ENCODE results near the gene TGM3.
"Not testable (repeated sequence)": the region's sequence is repeated elsewhere in the genome, so short reads cannot be mapped to it uniquely, and the experiment has no call there.

TGM3 gene

DNA sequence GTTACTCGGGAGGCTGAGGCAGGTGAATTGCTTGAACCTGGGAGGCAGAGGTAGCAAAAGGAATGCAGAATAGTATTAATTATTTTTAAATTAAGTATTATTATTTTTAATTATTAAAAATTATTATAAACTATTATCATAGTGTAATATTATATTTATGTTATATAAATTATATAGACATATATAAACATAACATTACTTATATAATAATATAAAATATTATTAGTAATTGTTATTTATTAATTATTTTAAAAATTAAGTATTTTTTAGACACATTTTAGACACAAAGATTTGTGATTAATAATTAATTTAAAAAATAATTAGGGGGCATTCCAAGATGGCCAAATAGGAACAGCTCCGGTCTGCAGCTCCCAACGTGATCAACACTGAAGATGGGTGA, 31.7 kb upstream of the TGM3 start:
- H3K9me3 ChIP-seq (ENCODE audit: control insufficient read depth, low read length) = no peaks in the 10 kb centered on the region
- H3K23ac ChIP-seq (ENCODE audit: low read length in 2 of 2) = no peak overlapping the region
- H4K91ac ChIP-seq (ENCODE audit: low read length) = no peak overlapping the region
- no peak overlapping the region for H2BK12ac ChIP-seq (ENCODE audit: low read length in 2 of 2)
- no peaks in the 10 kb centered on the region for H3K79me1 ChIP-seq (replicated peaks; ENCODE audit: low read length, poor library complexity, severe bottlenecking)
- no peak overlapping the region for H3K18ac ChIP-seq (ENCODE audit: low read depth in 1 of 2, low read length in 2 of 2)
- no peak overlapping the region for H2BK5ac ChIP-seq (ENCODE audit: low read depth, low read length, poor library complexity, severe bottlenecking)
- 94% methylated on average over 2 of the region's 3 CpGs for WGBS
- no peak overlapping the region for H2AK5ac ChIP-seq (ENCODE audit: low read length, severe bottlenecking)
- no peaks in the 10 kb centered on the region for H3K4me1 ChIP-seq (ENCODE audit: control insufficient read depth, insufficient read depth, low read depth, low read length)
- no peak overlapping the region for H4K8ac ChIP-seq (ENCODE audit: low read length)
- peaks cover 0 to 4% of the 10 kb centered on the region in 2 experiments for H3K27me3 ChIP-seq (ENCODE audit: control insufficient read depth in 1 of 2, insufficient read depth in 1 of 2, low read length in 2 of 2)
- H3K4ac ChIP-seq (ENCODE audit: low read depth in 1 of 2, low read length in 2 of 2) = no peak overlapping the region
- no peak overlapping the region for H2AFZ ChIP-seq (ENCODE audit: low read depth, low read length)
- H3K27ac ChIP-seq (ENCODE audit: low read length, poor library complexity, severe bottlenecking) = no peak overlapping the region
- no peak overlapping the region for H3K4me2 ChIP-seq (ENCODE audit: low read length, poor library complexity, severe bottlenecking)
- no peak overlapping the region for H3K4me3 ChIP-seq (ENCODE audit: insufficient read depth in 1 of 2, low read depth in 1 of 2, low read length in 2 of 2)
- DNase-seq = no peak
- no peak overlapping the region for H2BK120ac ChIP-seq (ENCODE audit: low read depth, low read length)
- no peaks in the 10 kb centered on the region for H3K36me3 ChIP-seq (ENCODE audit: control insufficient read depth in 1 of 2, insufficient read depth in 2 of 2, low read depth in 1 of 2, low read length in 2 of 2)
- H2BK15ac ChIP-seq (ENCODE audit: low read depth, poor library complexity, severe bottlenecking) = no peak overlapping the region
- H3K9ac ChIP-seq (ENCODE audit: low read length) = no peak overlapping the region
- H3K14ac ChIP-seq (ENCODE audit: low read length in 2 of 2) = no peak overlapping the region

DNA sequence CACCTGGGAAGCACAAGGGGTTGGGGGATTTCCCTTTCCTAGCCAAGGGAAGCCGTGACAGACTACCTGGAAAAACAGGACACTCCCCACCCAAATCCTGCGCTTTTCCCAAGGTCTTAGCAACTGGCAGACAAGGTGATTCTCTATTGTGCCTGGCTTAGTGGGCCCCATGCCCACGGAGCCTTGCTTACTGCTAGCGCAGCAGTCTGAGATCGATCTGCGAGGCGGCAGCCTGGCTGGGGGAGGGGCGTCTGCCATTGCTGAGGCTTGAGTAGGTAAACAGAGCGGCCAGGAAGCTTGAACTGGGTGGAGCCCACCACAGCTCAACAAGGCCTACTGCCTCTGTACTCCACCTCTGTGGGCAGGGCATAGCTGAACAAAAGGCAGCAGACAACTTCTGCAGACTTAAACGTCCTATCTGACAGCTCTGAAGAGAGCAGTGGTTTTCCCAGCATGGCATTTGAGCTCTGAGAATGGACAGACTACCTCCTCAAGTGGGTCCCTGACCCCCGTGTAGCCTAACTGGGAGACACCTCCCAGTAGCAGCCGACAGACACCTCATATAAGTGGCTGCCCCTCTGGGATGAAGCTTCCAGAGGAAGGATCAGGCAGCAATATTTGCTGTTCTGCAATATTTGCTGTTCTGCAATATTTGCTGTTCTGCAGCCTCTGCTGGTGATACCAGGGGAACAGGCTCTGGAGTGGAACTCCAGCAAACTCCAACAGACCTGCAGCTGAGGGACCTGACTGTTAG, 31.0 kb upstream of the TGM3 start:
- H4K8ac ChIP-seq (ENCODE audit: low read length); H3K9me3 ChIP-seq (ENCODE audit: control insufficient read depth, low read length); H3K4me2 ChIP-seq (ENCODE audit: low read length, poor library complexity, severe bottlenecking); H2BK12ac ChIP-seq (ENCODE audit: low read length in 2 of 2); H3K27ac ChIP-seq (ENCODE audit: low read length, poor library complexity, severe bottlenecking); H4K91ac ChIP-seq (ENCODE audit: low read length); H3K4me3 ChIP-seq (ENCODE audit: insufficient read depth in 1 of 2, low read depth in 1 of 2, low read length in 2 of 2); H2BK120ac ChIP-seq (ENCODE audit: low read depth, low read length); H3K14ac ChIP-seq (ENCODE audit: low read length in 2 of 2); H2AFZ ChIP-seq (ENCODE audit: low read depth, low read length); H2AK5ac ChIP-seq (ENCODE audit: low read length, severe bottlenecking); H2BK15ac ChIP-seq (ENCODE audit: low read depth, poor library complexity, severe bottlenecking); H3K4ac ChIP-seq (ENCODE audit: low read depth in 1 of 2, low read length in 2 of 2); H3K79me1 ChIP-seq (replicated peaks; ENCODE audit: low read length, poor library complexity, severe bottlenecking); DNase-seq; H3K27me3 ChIP-seq (ENCODE audit: control insufficient read depth in 1 of 2, insufficient read depth in 1 of 2, low read length in 2 of 2); H3K23ac ChIP-seq (ENCODE audit: low read length in 2 of 2); H3K9ac ChIP-seq (ENCODE audit: low read length); H2BK5ac ChIP-seq (ENCODE audit: low read depth, low read length, poor library complexity, severe bottlenecking); H3K18ac ChIP-seq (ENCODE audit: low read depth in 1 of 2, low read length in 2 of 2); H3K4me1 ChIP-seq (ENCODE audit: control insufficient read depth, insufficient read depth, low read depth, low read length); H3K36me3 ChIP-seq (ENCODE audit: control insufficient read depth in 1 of 2, insufficient read depth in 2 of 2, low read depth in 1 of 2, low read length in 2 of 2): not testable (repeated sequence)
- WGBS = 44% methylated on average over 12 of the region's 12 CpGs

DNA sequence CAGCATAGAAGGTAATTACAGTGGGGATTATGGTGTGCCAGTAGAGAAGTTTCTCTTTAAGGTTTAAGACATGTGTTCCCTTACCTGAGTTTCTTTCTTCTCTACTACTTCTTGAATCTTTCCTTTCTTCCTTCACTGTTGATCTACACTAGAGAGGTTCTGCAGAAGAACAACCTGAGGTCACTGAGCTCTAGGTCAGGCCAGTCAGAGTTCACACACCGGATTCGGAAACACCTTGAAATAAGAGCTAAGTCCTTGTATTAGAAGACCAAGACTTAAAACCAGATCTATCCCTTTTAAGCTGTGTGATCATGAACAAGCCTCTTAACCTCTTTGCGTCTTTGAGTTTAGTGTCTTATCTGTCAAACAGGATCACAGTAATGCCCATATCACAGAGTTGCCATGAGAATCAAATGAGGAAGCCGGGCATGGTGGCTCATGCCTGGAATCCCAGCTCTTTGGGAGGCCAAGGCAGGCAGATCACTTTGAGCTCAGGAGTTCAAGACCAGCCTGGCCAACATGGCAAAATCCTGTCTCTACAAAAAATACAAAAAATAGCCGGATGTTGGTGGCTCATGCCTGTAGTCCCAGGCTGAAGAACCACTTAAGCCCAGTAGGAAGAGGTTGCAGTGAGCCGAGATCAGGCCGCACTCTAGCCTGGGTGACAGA, 22.0 kb upstream of the TGM3 start:
- no peak overlapping the region for H3K23ac ChIP-seq (ENCODE audit: low read length in 2 of 2)
- 86% methylated on average over 7 of the region's 7 CpGs for WGBS
- H2BK12ac ChIP-seq (ENCODE audit: low read length in 2 of 2) = no peak overlapping the region
- H3K4me1 ChIP-seq (ENCODE audit: control insufficient read depth, insufficient read depth, low read depth, low read length) = no peaks in the 10 kb centered on the region
- H3K18ac ChIP-seq (ENCODE audit: low read depth in 1 of 2, low read length in 2 of 2) = no peak overlapping the region
- no peak overlapping the region for H4K91ac ChIP-seq (ENCODE audit: low read length)
- no peak overlapping the region for H3K14ac ChIP-seq (ENCODE audit: low read length in 2 of 2)
- H4K8ac ChIP-seq (ENCODE audit: low read length) = no peak overlapping the region
- no peak for DNase-seq
- no peak overlapping the region for H3K4me2 ChIP-seq (ENCODE audit: low read length, poor library complexity, severe bottlenecking)
- H2AK5ac ChIP-seq (ENCODE audit: low read length, severe bottlenecking) = no peak overlapping the region
- no peak overlapping the region for H3K27ac ChIP-seq (ENCODE audit: low read length, poor library complexity, severe bottlenecking)
- H3K4ac ChIP-seq (ENCODE audit: low read depth in 1 of 2, low read length in 2 of 2) = no peak overlapping the region
- no peaks in the 10 kb centered on the region for H3K79me1 ChIP-seq (replicated peaks; ENCODE audit: low read length, poor library complexity, severe bottlenecking)
- H3K9me3 ChIP-seq (ENCODE audit: control insufficient read depth, low read length) = no peaks in the 10 kb centered on the region
- H3K9ac ChIP-seq (ENCODE audit: low read length) = no peak overlapping the region
- H2BK120ac ChIP-seq (ENCODE audit: low read depth, low read length) = no peak overlapping the region
- H2BK15ac ChIP-seq (ENCODE audit: low read depth, poor library complexity, severe bottlenecking) = no peak overlapping the region
- no peak overlapping the region for H2BK5ac ChIP-seq (ENCODE audit: low read depth, low read length, poor library complexity, severe bottlenecking)
- no peak overlapping the region for H3K4me3 ChIP-seq (ENCODE audit: insufficient read depth in 1 of 2, low read depth in 1 of 2, low read length in 2 of 2)
- no peak overlapping the region for H2AFZ ChIP-seq (ENCODE audit: low read depth, low read length)
- no peaks in the 10 kb centered on the region for H3K36me3 ChIP-seq (ENCODE audit: control insufficient read depth in 1 of 2, insufficient read depth in 2 of 2, low read depth in 1 of 2, low read length in 2 of 2)
- H3K27me3 ChIP-seq (ENCODE audit: control insufficient read depth in 1 of 2, insufficient read depth in 1 of 2, low read length in 2 of 2) = peaks cover 3 to 10% of the 10 kb centered on the region in 2 experiments

DNA sequence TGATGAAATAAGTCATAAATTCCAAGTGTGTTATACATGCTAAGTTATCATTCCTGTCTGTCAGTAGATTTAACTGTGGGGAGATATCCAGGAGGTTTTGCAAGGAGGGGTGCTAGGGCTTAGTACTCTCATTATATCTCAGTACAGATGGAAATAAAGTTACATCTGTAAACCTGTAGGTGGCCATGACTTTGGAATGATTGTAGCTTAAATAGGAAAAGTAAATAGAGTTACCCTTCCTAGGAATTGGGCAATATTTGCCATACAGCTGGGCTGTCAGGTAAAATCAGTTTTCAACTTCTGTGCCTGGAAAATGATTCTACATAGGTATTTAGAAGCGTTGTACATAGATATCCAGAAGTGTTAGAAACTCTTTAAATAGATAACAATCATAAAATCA, 19.8 kb upstream of the TGM3 start:
- Histone ChIP-seq H4K8ac (ENCODE audit: low read length) (no peak overlapping the region), H3K27ac (ENCODE audit: low read length, poor library complexity, severe bottlenecking) (no peak overlapping the region), H2BK5ac (ENCODE audit: low read depth, low read length, poor library complexity, severe bottlenecking) (no peak overlapping the region), H3K4me1 (ENCODE audit: control insufficient read depth, insufficient read depth, low read depth, low read length) (no peaks in the 10 kb centered on the region), H3K27me3 (ENCODE audit: control insufficient read depth in 1 of 2, insufficient read depth in 1 of 2, low read length in 2 of 2) (peaks cover 9 to 10% of the 10 kb centered on the region in 2 experiments), H2AFZ (ENCODE audit: low read depth, low read length) (no peak overlapping the region), H4K91ac (ENCODE audit: low read length) (no peak overlapping the region), H3K36me3 (ENCODE audit: control insufficient read depth in 1 of 2, insufficient read depth in 2 of 2, low read depth in 1 of 2, low read length in 2 of 2) (no peaks in the 10 kb centered on the region), H2BK15ac (ENCODE audit: low read depth, poor library complexity, severe bottlenecking) (no peak overlapping the region), H3K9ac (ENCODE audit: low read length) (no peak overlapping the region), H3K4me3 (ENCODE audit: insufficient read depth in 1 of 2, low read depth in 1 of 2, low read length in 2 of 2) (no peak overlapping the region), H3K23ac (ENCODE audit: low read length in 2 of 2) (no peak overlapping the region), H2AK5ac (ENCODE audit: low read length, severe bottlenecking) (no peak overlapping the region), H3K9me3 (ENCODE audit: control insufficient read depth, low read length) (peaks cover 5% of the 10 kb centered on the region), H3K4ac (ENCODE audit: low read depth in 1 of 2, low read length in 2 of 2) (no peak overlapping the region), H3K14ac (ENCODE audit: low read length in 2 of 2) (no peak overlapping the region), H3K4me2 (ENCODE audit: low read length, poor library complexity, severe bottlenecking) (no peak overlapping the region), H3K18ac (ENCODE audit: low read depth in 1 of 2, low read length in 2 of 2) (no peak overlapping the region), H2BK120ac (ENCODE audit: low read depth, low read length) (no peak overlapping the region), H3K79me1 (replicated peaks; ENCODE audit: low read length, poor library complexity, severe bottlenecking) (no peaks in the 10 kb centered on the region), H2BK12ac (ENCODE audit: low read length in 2 of 2) (no peak overlapping the region)
- no CpG with 5 or more reads among the region's 1 CpG for WGBS
- DNase-seq = no peak

All from mesenchymal stem cell (in vitro differentiated cells and primary cell).